DMS153 (cell line): ENCODE results near the gene LMBR1.

ENCODE experiments used
- DNase-seq: peaks from one replicate; lab custom pipeline; 2025; lab: John Stamatoyannopoulos, UW

Gene LMBR1

GRCh38 chr7:156691764-156692163 is 201.2 kb downstream of the LMBR1 start:
- no peak for DNase-seq

- DNase-seq: no peak
Measured at GRCh38 chr7:156684661-156685060, 208.3 kb downstream of the LMBR1 start.

- DNase-seq: no peak
Measured at GRCh38 chr7:156684251-156684650, 208.7 kb downstream of the LMBR1 start.

- no peak for DNase-seq
Measured at GRCh38 chr7:156682928-156683327, 210.1 kb downstream of the LMBR1 start.

GRCh38 chr7:156680281-156680680 is 212.7 kb downstream of the LMBR1 start:
- DNase-seq: no peak

- no peak for DNase-seq
Measured at GRCh38 chr7:156677374-156678054, 215.5 kb downstream of the LMBR1 start.

- DNase-seq: no peak
Measured at GRCh38 chr7:156676263-156676662, 216.7 kb downstream of the LMBR1 start.

GRCh38 chr7:156675721-156676120 is 217.3 kb downstream of the LMBR1 start:
- DNase-seq: no peak

GRCh38 chr7:156673902-156674301 is 219.1 kb downstream of the LMBR1 start:
- no peak for DNase-seq

- no peak for DNase-seq
Measured at GRCh38 chr7:156673454-156673853, 219.5 kb downstream of the LMBR1 start.

GRCh38 chr7:156669035-156669828 is 223.8 kb downstream of the LMBR1 start:
- DNase-seq: no peak

- no peak for DNase-seq
Measured at GRCh38 chr7:156668130-156668741, 224.7 kb downstream of the LMBR1 start.

GRCh38 chr7:156667110-156667426 is 225.9 kb downstream of the LMBR1 start:
- DNase-seq: peak; percentile 66

GRCh38 chr7:156666368-156667109 is 226.4 kb downstream of the LMBR1 start:
- no peak for DNase-seq

GRCh38 chr7:156665101-156665500 is 227.9 kb downstream of the LMBR1 start:
- DNase-seq: no peak

GRCh38 chr7:156662277-156662676 is 230.7 kb downstream of the LMBR1 start:
- no peak for DNase-seq

- no peak for DNase-seq
Measured at GRCh38 chr7:156661637-156662036, 231.3 kb downstream of the LMBR1 start.

GRCh38 chr7:156659961-156660360 is 233.0 kb downstream of the LMBR1 start:
- no peak for DNase-seq

GRCh38 chr7:156659203-156659602 is 233.8 kb downstream of the LMBR1 start:
- no peak for DNase-seq

- DNase-seq: no peak
Measured at GRCh38 chr7:156657681-156658080, 235.3 kb downstream of the LMBR1 start.

- DNase-seq: no peak
Measured at GRCh38 chr7:156656598-156656997, 236.4 kb downstream of the LMBR1 start.

GRCh38 chr7:156655983-156656382 is 237.0 kb downstream of the LMBR1 start:
- no peak for DNase-seq

GRCh38 chr7:156655251-156655650 is 237.7 kb downstream of the LMBR1 start:
- DNase-seq: no peak
